ENCODE data around the gene FAM135A. TPM values are rescaled to one million over a fixed set of nuclear protein-coding genes. Genes with fewer than 3 reads are reported as not detected.
A peak's percentile ranks its signal among the peaks of the same experiment; 100 is the strongest.

Gene FAM135A
- total and polyA plus RNA-seq, 9 of the 15 experiments (the other 6 are each of a cell fraction or from before 2014, with no cell fraction given), result 7.4 to 32.9 (median 19.2) TPM

DNA sequence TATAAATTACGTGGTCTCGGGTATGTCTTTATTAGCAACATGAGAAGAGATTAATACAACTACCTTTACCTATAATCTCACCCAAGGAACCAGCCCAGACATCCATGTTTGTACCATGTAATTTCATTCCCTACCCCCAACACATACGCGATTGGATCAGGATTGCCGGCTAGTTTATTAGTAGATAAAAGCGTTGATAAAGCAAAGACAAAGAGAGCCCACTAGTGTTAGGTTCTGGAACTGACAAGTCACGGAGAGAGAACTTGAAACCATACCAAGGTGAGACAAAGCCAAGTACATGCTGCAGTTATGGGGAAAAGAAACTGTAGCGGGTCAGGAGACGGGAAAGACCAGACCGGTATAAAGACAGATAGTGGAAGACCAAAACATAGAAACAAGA, 37.4 kb upstream of the FAM135A start (continued):
- TF ChIP-seq RAD21 (CRISPR knock-in tag; conservative IDR thresholded peaks at IDR 0.05 in 1 of 2, IDR thresholded peaks at IDR 0.05 in 1 of 2) (peak in 1 of 2 experiments; percentile 41; a peak in 3 of 4 replicates), EP300 (IDR thresholded peaks at IDR 0.05; ENCODE audit: low read length) (peak; percentile 3; the same call in 1 of the 2 replicates), SMARCA4 (IDR thresholded peaks at IDR 0.05) (0 out of 2 replicates have a peak, but pooled peaks have one; percentile 21), FOXJ2 (tag; IDR thresholded peaks at IDR 0.05) (no peak)
- TF ChIP-seq, protein P1, sequence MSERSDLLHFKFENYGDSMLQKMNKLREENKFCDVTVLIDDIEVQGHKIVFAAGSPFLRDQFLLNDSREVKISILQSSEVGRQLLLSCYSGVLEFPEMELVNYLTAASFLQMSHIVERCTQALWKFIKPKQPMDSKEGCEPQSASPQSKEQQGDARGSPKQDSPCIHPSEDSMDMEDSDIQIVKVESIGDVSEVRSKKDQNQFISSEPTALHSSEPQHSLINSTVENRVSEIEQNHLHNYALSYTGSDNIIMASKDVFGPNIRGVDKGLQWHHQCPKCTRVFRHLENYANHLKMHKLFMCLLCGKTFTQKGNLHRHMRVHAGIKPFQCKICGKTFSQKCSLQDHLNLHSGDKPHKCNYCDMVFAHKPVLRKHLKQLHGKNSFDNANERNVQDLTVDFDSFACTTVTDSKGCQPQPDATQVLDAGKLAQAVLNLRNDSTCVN (CRISPR knock-in tag; IDR thresholded peaks at IDR 0.05), result no peak

DNA sequence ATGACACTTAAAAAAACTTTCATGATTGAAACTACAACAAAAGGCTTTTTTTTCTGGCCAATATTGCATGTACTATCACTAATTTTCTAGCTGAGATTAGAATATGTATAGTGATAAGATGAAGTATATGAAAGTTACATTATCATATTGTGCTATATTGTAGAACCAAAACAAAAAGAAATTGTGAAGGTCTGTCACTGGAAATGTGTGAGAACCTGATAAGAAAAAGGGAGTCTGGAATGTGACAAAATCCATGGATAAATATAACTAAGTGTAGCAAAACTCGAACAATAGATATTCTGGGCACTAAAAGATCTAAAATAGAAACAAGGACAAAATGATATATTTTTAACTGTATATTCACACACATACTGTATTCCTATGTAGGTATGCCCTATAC, 36.7 kb upstream of the FAM135A start:
- POLR2A ChIA-PET, result interaction anchor here (1.3 to 2.0 kb wide), 3 partner anchors 12 to 37 kb away, joined by 4 to 9 read pairs (median 7); partner anchors contain the start of gene FAM135A
- WGBS (ENCODE audit: insufficient coverage, low coverage, missing lambda C conversion rate), result 0% methylated on average over 1 of the region's 1 CpG
- peak overlapping the region; percentile 82; the same call in 1 of the 2 replicates for H2AFZ ChIP-seq (ENCODE audit: low read depth, low read length)
- peak; percentile 15 for TF ChIP-seq ADNP (tag; IDR thresholded peaks at IDR 0.05)
- no peak for TF ChIP-seq SETDB1 (IDR thresholded peaks at IDR 0.05; ENCODE audit: low read length)
- TF ChIP-seq NCOR1 (IDR thresholded peaks at IDR 0.05), result 0 out of 2 replicates have a peak, but pooled peaks have one; percentile 38
- peak; percentile 15; the same call in 1 of the 2 replicates for TF ChIP-seq FOSL1 (tag; conservative IDR thresholded peaks at IDR 0.05)
- TF ChIP-seq TAL1 (IDR thresholded peaks at IDR 0.05), result peak; percentile 56
- peak; percentile 76 for TF ChIP-seq ARID1B (IDR thresholded peaks at IDR 0.05)
- TF ChIP-seq CBFA2T3 (IDR thresholded peaks at IDR 0.05), result peak; percentile 63
- 0 out of 2 replicates have a peak, but pooled peaks have one; percentile 5 for TF ChIP-seq CBFA2T2 (conservative IDR thresholded peaks at IDR 0.05)
- TF ChIP-seq KAT2B (IDR thresholded peaks at IDR 0.05; ENCODE audit: low read depth, low read length), result no peak
- TF ChIP-seq SMARCE1 (IDR thresholded peaks at IDR 0.05), result peak; percentile 21; the same call in 1 of the 2 replicates
- no peak for TF ChIP-seq SPI1 (IDR thresholded peaks at IDR 0.05; ENCODE audit: borderline replicate concordance, low read depth, low read length)
- TF ChIP-seq FIP1L1 (IDR thresholded peaks at IDR 0.05; ENCODE audit: low read depth, low read length, poor library complexity, severe bottlenecking), result no peak
- TF ChIP-seq, protein P2, sequence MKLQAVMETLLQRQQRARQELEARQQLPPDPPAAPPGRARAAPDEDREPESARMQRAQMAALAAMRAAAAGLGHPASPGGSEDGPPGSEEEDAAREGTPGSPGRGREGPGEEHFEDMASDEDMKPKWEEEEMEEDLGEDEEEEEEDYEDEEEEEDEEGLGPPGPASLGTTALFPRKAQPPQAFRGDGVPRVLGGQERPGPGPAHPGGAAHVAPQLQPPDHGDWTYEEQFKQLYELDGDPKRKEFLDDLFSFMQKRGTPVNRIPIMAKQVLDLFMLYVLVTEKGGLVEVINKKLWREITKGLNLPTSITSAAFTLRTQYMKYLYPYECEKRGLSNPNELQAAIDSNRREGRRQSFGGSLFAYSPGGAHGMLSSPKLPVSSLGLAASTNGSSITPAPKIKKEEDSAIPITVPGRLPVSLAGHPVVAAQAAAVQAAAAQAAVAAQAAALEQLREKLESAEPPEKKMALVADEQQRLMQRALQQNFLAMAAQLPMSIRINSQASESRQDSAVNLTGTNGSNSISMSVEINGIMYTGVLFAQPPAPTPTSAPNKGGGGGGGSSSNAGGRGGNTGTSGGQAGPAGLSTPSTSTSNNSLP (IDR thresholded peaks at IDR 0.05; ENCODE audit: borderline replicate concordance, low read depth, low read length), result peak; percentile 8; the same call in 1 of the 2 replicates
- no peak for TF ChIP-seq ZEB2 (IDR thresholded peaks at IDR 0.05)
- TF ChIP-seq RCOR1 (IDR thresholded peaks at IDR 0.05; ENCODE audit: borderline replicate concordance in 1 of 2, low read depth in 2 of 2, low read length in 2 of 2), result peak in 1 of 2 experiments; percentile 5; a peak in 1 of 4 replicates
- TF ChIP-seq MTA2 (IDR thresholded peaks at IDR 0.05; ENCODE audit: low read depth), result peak; percentile 46; the same call in 1 of the 2 replicates

More for the DNA sequence above, 36.7 kb upstream of the FAM135A start:
- CTCF ChIA-PET (ENCODE audit: low intra/inter-chr PET ratio), result no interaction called here
- Histone ChIP-seq H3K27me3 (ENCODE audit: control insufficient read depth in 2 of 2, insufficient read depth in 2 of 2, low read length in 2 of 2) (no peaks in the 10 kb centered on the region), H3K4me1 (replicated peaks in 1 of 2; ENCODE audit: control insufficient read depth in 2 of 2, insufficient read depth in 2 of 2, low read length in 2 of 2) (peaks cover 0 to 16% of the 10 kb centered on the region in 2 experiments; a peak in 4 of 5 replicates), H3K79me2 (ENCODE audit: control insufficient read depth, insufficient read depth, low read length) (no peaks in the 10 kb centered on the region), H3K4me2 (ENCODE audit: insufficient read depth, low read length) (no peak overlapping the region), H4K20me1 (replicated peaks; ENCODE audit: control insufficient read depth, insufficient read depth, low read length) (no peaks in the 10 kb centered on the region), H3K36me3 (ENCODE audit: control insufficient read depth, insufficient read depth, low read length) (no peaks in the 10 kb centered on the region), H3K4me3 (no peak overlapping the region), H3K9ac (ENCODE audit: insufficient read depth in 1 of 2, low read depth in 2 of 2, low read length in 2 of 2) (no peak overlapping the region; a peak in 1 of 4 replicates), H3K27ac (ENCODE audit: extremely low read depth, low read depth, low read length) (no peak overlapping the region), H3K9me1 (ENCODE audit: control insufficient read depth, insufficient read depth, low read length) (no peaks in the 10 kb centered on the region), H3K9me3 (replicated peaks; ENCODE audit: control insufficient read depth, insufficient read depth, low read depth, low read length) (no peaks in the 10 kb centered on the region)
- ATAC-seq (peak; percentile 18), DNase-seq (ENCODE audit: extremely low read depth in 1 of 4, low spot score in 3 of 4) (no peak), FAIRE-seq (peak; percentile 29)
- intact Hi-C loops (cut with micrococcal nuclease), result loop anchor here (2.0 to 10.0 kb wide), 2 partner anchors 18 to 508 kb away; no protein-coding TSS in a partner anchor
- in situ Hi-C loops (cut with MboI), result no loop called here
- no TSS peak for BruUV-seq (replicated peaks)
